HG03066 (cell line): ENCODE data around the gene PTTG1IP.
"Not testable (repeated sequence)": the region's sequence is repeated elsewhere in the genome, so short reads cannot be mapped to it uniquely, and the experiment has no call there.

Experiments used
- ATAC-seq: cut with Tn5 transposase; IDR thresholded peaks from one replicate; pipeline ENCODE4 v1.9.1; 2021; ENCODE audit warnings: low read depth; ENCODE audit not compliant: unreplicated experiment

PTTG1IP gene

DNA sequence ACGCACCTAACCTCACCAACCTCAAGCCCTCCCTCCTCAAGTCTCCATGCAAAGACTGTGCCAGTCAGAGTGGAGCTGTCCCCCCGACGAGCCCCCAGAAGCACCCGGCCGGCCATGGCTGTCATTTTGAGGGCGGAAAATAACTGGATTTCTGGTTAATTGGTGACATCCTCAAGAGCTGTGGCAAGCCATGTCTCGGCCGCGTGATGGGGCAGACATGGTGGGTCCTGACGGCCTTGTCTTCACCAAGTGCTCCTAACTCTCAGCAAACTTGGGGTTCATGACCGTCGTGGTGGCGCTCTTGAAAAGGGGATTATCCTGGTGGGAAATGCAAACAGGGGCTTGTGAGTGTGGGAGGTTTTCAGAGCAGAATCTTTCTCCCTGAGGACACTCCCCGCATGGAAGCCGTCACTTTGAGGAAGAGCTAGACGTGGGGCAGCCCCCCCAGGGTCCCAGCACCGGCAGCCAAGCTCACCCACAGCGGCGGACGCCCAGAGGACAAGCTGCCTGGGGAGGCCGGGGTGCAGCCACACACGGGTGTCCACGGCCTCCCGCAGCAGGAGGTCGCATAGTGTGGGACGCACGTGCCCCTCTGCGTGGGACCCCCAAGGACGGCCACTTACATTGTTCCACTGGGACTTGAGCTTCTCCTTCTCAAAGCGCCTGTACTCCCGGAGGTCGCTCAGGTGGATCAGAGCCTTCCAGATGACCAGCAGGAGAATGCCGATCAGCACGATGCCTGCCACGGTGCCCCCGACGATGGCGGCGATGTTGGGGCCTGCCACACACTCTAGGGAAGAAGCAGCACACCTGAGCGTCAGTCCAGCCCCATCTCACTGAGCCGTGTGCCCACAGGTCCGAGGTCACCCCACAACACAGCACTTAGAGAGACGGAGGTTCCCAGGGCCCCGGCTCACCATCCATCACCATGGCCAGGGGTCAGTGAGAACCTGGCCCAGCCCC is 12.9 kb upstream of the PTTG1IP start:
- ATAC-seq: no peak

DNA sequence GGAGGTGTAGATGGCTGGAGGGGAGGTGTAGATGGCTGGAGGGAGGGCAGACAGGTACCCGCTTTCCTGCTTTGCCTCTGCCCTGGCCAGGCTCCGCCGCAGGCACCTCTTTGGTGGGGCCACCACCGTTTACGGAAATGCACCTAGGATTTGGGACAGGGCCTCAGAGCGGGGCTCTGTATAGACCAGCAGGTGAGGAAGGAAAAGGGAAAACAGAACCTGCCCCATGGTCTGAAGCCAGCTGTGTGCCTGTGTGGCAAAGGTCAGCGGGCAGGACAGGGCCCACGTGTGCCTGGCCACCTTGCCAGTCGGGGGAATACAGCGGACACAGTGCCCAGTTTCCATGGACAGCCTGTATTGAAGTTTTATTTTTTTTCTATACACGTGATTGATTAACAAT is 12.1 kb upstream of the PTTG1IP start:
- no peak for ATAC-seq

- no peak for ATAC-seq
Measured at GRCh38 chr21:44884097-44884496, 10.6 kb upstream of the PTTG1IP start.

GRCh38 chr21:44883250-44883649 is 9.8 kb upstream of the PTTG1IP start:
- ATAC-seq: no peak

GRCh38 chr21:44881198-44881872 is 7.8 kb upstream of the PTTG1IP start:
- no peak for ATAC-seq

GRCh38 chr21:44880405-44881197 is 7.1 kb upstream of the PTTG1IP start:
- ATAC-seq: no peak

DNA sequence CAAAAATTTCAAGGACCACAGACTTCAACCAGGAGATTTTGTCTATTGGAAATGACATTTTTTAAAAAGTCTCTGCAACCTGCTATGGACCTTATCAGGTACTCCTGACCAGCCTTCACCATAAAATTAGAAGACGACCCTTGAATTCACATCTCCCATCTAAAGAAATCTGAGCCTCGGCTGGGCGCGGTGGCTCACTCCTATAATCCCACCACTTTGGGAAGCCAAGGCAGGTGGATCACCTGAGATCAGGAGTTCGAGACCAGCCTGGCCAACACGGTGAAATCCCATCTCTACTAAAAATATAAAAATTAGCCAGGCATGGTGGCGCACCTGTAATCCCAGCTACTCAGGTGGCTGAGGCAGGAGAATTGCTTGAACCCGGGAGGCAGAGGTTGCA is 5.7 kb upstream of the PTTG1IP start:
- not testable (repeated sequence) for ATAC-seq

- no peak for ATAC-seq
Measured at GRCh38 chr21:44878053-44878982, 4.8 kb upstream of the PTTG1IP start.

GRCh38 chr21:44876849-44877575 is 3.5 kb upstream of the PTTG1IP start:
- ATAC-seq: no peak

GRCh38 chr21:44875316-44875700 is 1.8 kb upstream of the PTTG1IP start:
- ATAC-seq: no peak

DNA sequence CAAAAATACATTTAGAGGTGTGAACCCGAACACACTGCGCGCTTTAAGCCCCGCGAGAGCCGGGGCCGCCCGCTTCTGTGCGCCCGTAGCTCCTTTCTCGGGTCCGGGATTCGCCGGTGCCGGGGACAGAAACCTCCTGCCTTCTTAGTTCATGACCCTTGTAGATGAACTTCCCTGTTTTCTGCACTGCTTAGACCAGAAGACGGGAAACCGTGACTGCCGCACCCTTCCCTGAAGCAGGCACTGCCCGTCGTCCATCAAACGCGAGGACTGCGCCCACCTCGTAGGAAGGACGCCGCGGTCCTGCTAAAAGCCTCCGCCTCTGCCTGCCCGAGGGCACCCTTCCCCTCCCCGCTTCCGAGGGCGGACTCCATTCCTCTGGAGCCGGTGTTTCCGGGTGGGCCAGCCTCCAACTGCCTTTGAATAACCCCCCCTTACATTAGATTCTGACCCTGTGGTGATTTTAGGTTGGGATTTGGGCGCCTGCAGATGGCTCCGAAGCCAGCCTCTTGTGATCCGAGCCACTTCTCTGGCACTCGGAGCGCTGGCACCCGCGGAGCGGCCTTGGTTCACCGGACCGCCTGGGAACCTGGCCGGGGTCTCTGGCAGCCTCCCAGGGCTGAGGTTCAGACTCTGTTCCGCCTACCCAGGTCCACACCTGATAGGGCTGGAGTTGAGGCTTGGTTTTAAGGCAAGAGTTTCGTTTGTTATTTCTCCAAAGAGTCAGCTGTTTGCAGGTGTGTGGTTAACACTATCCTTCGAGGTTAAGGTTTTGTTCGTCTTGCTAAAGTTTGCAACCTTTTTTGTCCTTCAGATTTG is 1.2 kb upstream of the PTTG1IP start:
- ATAC-seq: no peak

DNA sequence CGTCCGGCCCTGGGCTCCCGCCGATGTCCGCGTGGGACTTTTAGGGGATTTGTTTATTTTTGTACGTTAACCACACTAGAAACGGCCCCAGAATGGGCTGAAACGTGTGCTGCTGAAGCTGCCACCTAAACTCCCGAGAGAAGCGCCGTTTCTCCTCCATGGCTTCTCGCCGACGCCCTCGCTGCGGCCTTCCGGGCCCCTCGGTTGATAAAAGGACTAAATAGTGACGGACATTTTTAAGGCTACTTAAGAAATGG is 678 bp upstream of the PTTG1IP start:
- no peak for ATAC-seq

DNA sequence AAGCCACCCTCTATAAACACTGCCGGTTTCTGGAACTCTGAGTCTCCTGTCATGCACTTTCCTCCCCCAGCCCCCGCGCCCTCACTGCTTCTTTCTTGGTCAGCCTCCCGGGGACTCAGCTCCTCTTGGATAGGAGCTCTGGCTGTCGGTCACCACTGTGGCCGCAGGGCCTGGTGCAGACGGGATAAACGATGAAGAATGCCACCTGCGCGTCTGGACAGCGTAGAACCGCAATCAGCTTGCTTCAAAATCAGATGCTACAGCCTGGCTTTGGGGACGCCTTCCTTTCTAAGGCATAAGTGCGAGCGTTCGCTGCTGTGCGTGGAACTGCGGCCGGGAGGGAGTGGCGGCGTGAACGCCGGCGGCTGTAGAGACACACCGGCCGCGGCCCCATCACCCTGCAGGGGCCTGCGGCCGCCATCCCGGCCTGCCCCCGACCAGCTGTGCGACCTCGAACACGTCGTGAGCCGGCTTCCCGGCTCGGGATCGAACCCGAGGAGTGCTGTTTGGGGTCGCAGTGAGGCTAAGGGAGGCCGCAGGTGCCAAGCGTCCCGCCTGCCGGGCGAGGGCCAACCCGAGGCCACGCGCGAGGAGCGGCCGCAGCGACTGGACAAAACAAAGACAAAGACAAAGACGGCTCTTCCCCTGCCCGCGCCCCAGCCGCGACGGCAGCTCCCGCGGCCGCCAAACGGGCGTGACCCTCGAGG is 688 bp downstream of the PTTG1IP start:
- ATAC-seq: no peak

GRCh38 chr21:44872323-44872648 is 1.2 kb downstream of the PTTG1IP start:
- no peak for ATAC-seq

GRCh38 chr21:44871576-44872269 is 1.8 kb downstream of the PTTG1IP start:
- no peak for ATAC-seq

GRCh38 chr21:44870748-44871495 is 2.6 kb downstream of the PTTG1IP start:
- ATAC-seq: no peak
